Mesodermal cell (in vitro differentiated cells): ENCODE measurements around the gene SLC35F6. TPM values are rescaled to one million over a fixed set of nuclear protein-coding genes. Genes with fewer than 3 reads are reported as not detected.

Experiments
- H3K27ac ChIP-seq: 2 replicates; pipeline ENCODE4 v1.7.0; 2013; ENCODE audit warnings: mild to moderate bottlenecking, low read depth, low read length, moderate library complexity; ENCODE audit not compliant: severe bottlenecking
- H3K36me3 ChIP-seq: 2 replicates; pipeline ENCODE4 v1.7.1; 2013; ENCODE audit warnings: mild to moderate bottlenecking, low read length, moderate library complexity; ENCODE audit not compliant: control insufficient read depth, insufficient read depth
- H3K4me1 ChIP-seq: one replicate; pipeline ENCODE4 v1.7.1; 2013; ENCODE audit warnings: mild to moderate bottlenecking, low read length; ENCODE audit not compliant: insufficient read depth, control insufficient read depth, poor library complexity, severe bottlenecking
- H3K4me3 ChIP-seq: 2 replicates; pipeline ENCODE4 v1.7.0; 2013; ENCODE audit warnings: low read length, control low read depth, mild to moderate bottlenecking; ENCODE audit not compliant: insufficient read depth, poor library complexity, severe bottlenecking; ENCODE audit errors: extremely low read depth
- H3K9me3 ChIP-seq: 2 replicates; pipeline ENCODE4 v1.7.1; 2013; ENCODE audit warnings: mild to moderate bottlenecking, low read length, moderate library complexity; ENCODE audit not compliant: control insufficient read depth
- WGBS, 2 experiments: methylation state at CpG; one replicate each; pipeline ENCODE4 v1.1.5; 2013; ENCODE audit warnings: missing lambda C conversion rate in 2 of 2; ENCODE audit not compliant: insufficient coverage in 2 of 2; 5-methylcytosine and 5-hydroxymethylcytosine counted together
- polyA plus RNA-seq, 2 experiments: library from polyadenylated mRNA; stranded (reverse); fragments of 50-300 nt; gene quantifications; one replicate each; pipeline ENCODE4 v1.2.3, GENCODE V29; 2013

The SLC35F6 gene
- 16.0 TPM for polyA plus RNA-seq (2013, experiment 1 of 2)
- polyA plus RNA-seq (2013, experiment 2 of 2): 15.4 TPM

GRCh38 chr2:26764078-26764887, at the start of gene SLC35F6:
Gene SLC35F6, plus strand, starts transcription at chr2:26764284. Its CDS starts 66 bp downstream, at chr2:26764350.
- Histone ChIP-seq H3K27ac (peak within 1 kb of the TSS; percentile 62), H3K4me3 (peak within 1 kb of the TSS; percentile 85), H3K9me3 (no peaks in the 10 kb centered on the region), H3K4me1 (peaks cover 24% of the 10 kb centered on the region), H3K36me3 (peaks cover 10% of the 10 kb centered on the region)
- 2 to 3% methylated on average over 50 to 54 of the region's 68 CpGs for WGBS, 2 experiments

- Histone ChIP-seq H3K36me3 (no peaks in the 10 kb centered on the region), H3K4me3 (no peak overlapping the region), H3K9me3 (no peaks in the 10 kb centered on the region), H3K4me1 (peaks cover 6% of the 10 kb centered on the region), H3K27ac (no peak overlapping the region)
- WGBS, 2 experiments: 85 to 86% methylated on average over 9 to 12 of the region's 13 CpGs
These were observed 48.4 kb upstream of the SLC35F6 start for GRCh38 chr2:26715528-26716270.

- whole genome bisulfite sequencing, 2 experiments: 93 to 95% methylated on average over 2 of the region's 3 CpGs
- no peaks in the 10 kb centered on the region for H3K9me3 ChIP-seq
- H3K27ac ChIP-seq: no peak overlapping the region
- H3K4me1 ChIP-seq: peaks cover 12% of the 10 kb centered on the region
- H3K36me3 ChIP-seq: no peaks in the 10 kb centered on the region
- no peak overlapping the region for H3K4me3 ChIP-seq
These were observed 47.7 kb upstream of the SLC35F6 start for GRCh38 chr2:26716340-26716739.

- Histone ChIP-seq H3K4me1 (peaks cover 12% of the 10 kb centered on the region), H3K27ac (no peak overlapping the region), H3K9me3 (no peaks in the 10 kb centered on the region), H3K36me3 (no peaks in the 10 kb centered on the region), H3K4me3 (no peak overlapping the region)
- 100% methylated on average over 2 of the region's 2 CpGs for WGBS, 2 experiments
These were observed 47.3 kb upstream of the SLC35F6 start for GRCh38 chr2:26716769-26717168.

GRCh38 chr2:26717362-26717761, 46.7 kb upstream of the SLC35F6 start:
- WGBS, 2 experiments: 88 to 98% methylated on average over 1 to 5 of the region's 5 CpGs
- peaks cover 12% of the 10 kb centered on the region for H3K4me1 ChIP-seq
- no peak overlapping the region for H3K4me3 ChIP-seq
- H3K27ac ChIP-seq: no peak overlapping the region
- no peaks in the 10 kb centered on the region for H3K9me3 ChIP-seq
- no peaks in the 10 kb centered on the region for H3K36me3 ChIP-seq

- no peak overlapping the region for H3K27ac ChIP-seq
- peaks cover 12% of the 10 kb centered on the region for H3K4me1 ChIP-seq
- H3K4me3 ChIP-seq: no peak overlapping the region
- H3K9me3 ChIP-seq: no peaks in the 10 kb centered on the region
- no peaks in the 10 kb centered on the region for H3K36me3 ChIP-seq
- 59 to 62% methylated on average over 4 of the region's 6 CpGs for WGBS, 2 experiments
These were observed 45.0 kb upstream of the SLC35F6 start for GRCh38 chr2:26718949-26719686.

- Histone ChIP-seq H3K4me1 (peaks cover 12% of the 10 kb centered on the region), H3K36me3 (no peaks in the 10 kb centered on the region), H3K27ac (peak overlapping the region; percentile 49), H3K4me3 (no peak overlapping the region), H3K9me3 (no peaks in the 10 kb centered on the region)
- WGBS, 2 experiments: 90 to 92% methylated on average over 2 to 5 of the region's 7 CpGs
These were observed 43.6 kb upstream of the SLC35F6 start for GRCh38 chr2:26720322-26721114.

- Histone ChIP-seq H3K36me3 (no peaks in the 10 kb centered on the region), H3K4me3 (no peak overlapping the region), H3K4me1 (peaks cover 12% of the 10 kb centered on the region), H3K9me3 (no peaks in the 10 kb centered on the region), H3K27ac (no peak overlapping the region)
- WGBS, 2 experiments: 84 to 86% methylated on average over 8 to 10 of the region's 12 CpGs
These were observed 42.7 kb upstream of the SLC35F6 start for GRCh38 chr2:26721115-26722032.

GRCh38 chr2:26722328-26722727, 41.8 kb upstream of the SLC35F6 start:
- Histone ChIP-seq H3K4me3 (no peak overlapping the region), H3K9me3 (no peaks in the 10 kb centered on the region), H3K4me1 (peaks cover 12% of the 10 kb centered on the region), H3K36me3 (no peaks in the 10 kb centered on the region), H3K27ac (no peak overlapping the region)
- no CpG with 5 or more reads among the region's 1 CpG for WGBS, 2 experiments
